HL-60 (cell line): ENCODE results near the gene MSX1.

Source experiments
- GABPA ChIP-seq: IDR thresholded peaks from 2 replicates; pipeline ENCODE4 v1.6.1; 2012; ENCODE audit warnings: low read depth
- TF ChIP-seq, protein P1 (sequence below): IDR thresholded peaks from one replicate; pipeline ENCODE4 v1.5.1; 2011; ENCODE audit warnings: low read length, control low read depth, inconsistent platforms; ENCODE audit not compliant: insufficient read depth

DNA sequence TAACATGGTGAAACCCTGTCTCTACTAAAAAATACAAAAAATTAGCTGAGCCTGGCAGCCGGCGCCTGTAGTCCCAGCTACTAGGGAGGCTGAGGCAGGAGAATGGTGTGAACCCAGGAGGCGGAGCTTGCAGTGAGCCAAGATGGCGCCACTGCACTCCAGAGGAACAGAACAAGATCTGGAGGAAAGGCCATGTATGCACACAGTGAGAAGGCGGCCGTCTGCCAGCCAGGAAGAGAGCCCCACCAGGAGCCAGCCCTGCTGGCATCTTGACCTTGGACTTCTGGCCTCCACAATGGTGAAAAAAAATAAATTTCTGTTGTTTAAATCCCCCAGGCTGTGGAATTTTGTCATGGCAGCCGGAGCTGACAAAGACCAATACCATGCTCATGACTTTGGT lies 28.2 kb upstream of the MSX1 start:
- TF ChIP-seq, protein P1, sequence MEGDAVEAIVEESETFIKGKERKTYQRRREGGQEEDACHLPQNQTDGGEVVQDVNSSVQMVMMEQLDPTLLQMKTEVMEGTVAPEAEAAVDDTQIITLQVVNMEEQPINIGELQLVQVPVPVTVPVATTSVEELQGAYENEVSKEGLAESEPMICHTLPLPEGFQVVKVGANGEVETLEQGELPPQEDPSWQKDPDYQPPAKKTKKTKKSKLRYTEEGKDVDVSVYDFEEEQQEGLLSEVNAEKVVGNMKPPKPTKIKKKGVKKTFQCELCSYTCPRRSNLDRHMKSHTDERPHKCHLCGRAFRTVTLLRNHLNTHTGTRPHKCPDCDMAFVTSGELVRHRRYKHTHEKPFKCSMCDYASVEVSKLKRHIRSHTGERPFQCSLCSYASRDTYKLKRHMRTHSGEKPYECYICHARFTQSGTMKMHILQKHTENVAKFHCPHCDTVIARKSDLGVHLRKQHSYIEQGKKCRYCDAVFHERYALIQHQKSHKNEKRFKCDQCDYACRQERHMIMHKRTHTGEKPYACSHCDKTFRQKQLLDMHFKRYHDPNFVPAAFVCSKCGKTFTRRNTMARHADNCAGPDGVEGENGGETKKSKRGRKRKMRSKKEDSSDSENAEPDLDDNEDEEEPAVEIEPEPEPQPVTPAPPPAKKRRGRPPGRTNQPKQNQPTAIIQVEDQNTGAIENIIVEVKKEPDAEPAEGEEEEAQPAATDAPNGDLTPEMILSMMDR: no peak
- no peak for TF ChIP-seq GABPA
